Left renal cortex interstitium (tissue), 4 donors: ENCODE data around the gene GAB3. TPM values are rescaled to one million over a fixed set of nuclear protein-coding genes. Genes with fewer than 3 reads are reported as not detected.
"Not testable (repeated sequence)": the region's sequence is repeated elsewhere in the genome, so short reads cannot be mapped to it uniquely, and the experiment has no call there.

Source experiments
- DNase-seq, 4 donors: peaks; one replicate each; pipeline ENCODE4 v3.0.0-alpha.2; 2013; ENCODE audit warnings: low read depth in 4 of 4, low spot score in 2 of 4, missing footprints in 1 of 4
- polyA plus RNA-seq, 4 donors: library from polyadenylated mRNA; unstranded; fragments of 120-200 nt; gene quantifications; one replicate each; pipeline ENCODE4 v1.2.1, GENCODE V29; 2013; ENCODE audit not compliant: insufficient read length in 4 of 4

GAB3 gene
- polyA plus RNA-seq, 4 donors = 2.0 to 2.4 (median 2.3) TPM

- DNase-seq = no peak
These were observed 25.7 kb downstream of the GAB3 start for GRCh38 chrX:154724993-154725756.

- DNase-seq = no peak
These were observed 29.7 kb downstream of the GAB3 start for GRCh38 chrX:154721155-154721554.

- no peak for DNase-seq
These were observed 30.8 kb downstream of the GAB3 start for GRCh38 chrX:154720067-154720466.

GRCh38 chrX:154719132-154719675 lies 31.7 kb downstream of the GAB3 start:
- DNase-seq = no peak

- DNase-seq = no peak
These were observed 32.3 kb downstream of the GAB3 start for GRCh38 chrX:154718616-154719015.

- DNase-seq = no peak
These were observed 33.1 kb downstream of the GAB3 start for GRCh38 chrX:154717824-154718223.

- no peak for DNase-seq
These were observed 35.1 kb downstream of the GAB3 start for GRCh38 chrX:154715825-154716224.

- no peak for DNase-seq
These were observed 36.0 kb downstream of the GAB3 start for GRCh38 chrX:154714925-154715324.

GRCh38 chrX:154712781-154713740 lies 37.8 kb downstream of the GAB3 start:
- no peak for DNase-seq

GRCh38 chrX:154711264-154711663 lies 39.6 kb downstream of the GAB3 start:
- no peak for DNase-seq

GRCh38 chrX:154710309-154710708 lies 40.6 kb downstream of the GAB3 start:
- no peak for DNase-seq

GRCh38 chrX:154698630-154699248 lies 52.1 kb downstream of the GAB3 start:
- DNase-seq = no peak

- no peak for DNase-seq
These were observed 54.2 kb downstream of the GAB3 start for GRCh38 chrX:154696676-154697045.

- no peak for DNase-seq
These were observed 54.8 kb downstream of the GAB3 start for GRCh38 chrX:154695911-154696675.

GRCh38 chrX:154693394-154693793 lies 57.5 kb downstream of the GAB3 start:
- no peak for DNase-seq

- not testable (repeated sequence) for DNase-seq
These were observed 60.4 kb downstream of the GAB3 start for GRCh38 chrX:154690438-154690837.

- not testable (repeated sequence) for DNase-seq
These were observed 78.8 kb downstream of the GAB3 start for GRCh38 chrX:154672084-154672483.

- DNase-seq = not testable (repeated sequence)
These were observed 80.0 kb downstream of the GAB3 start for GRCh38 chrX:154670848-154671247.

- no peak for DNase-seq
These were observed 89.0 kb downstream of the GAB3 start for GRCh38 chrX:154661899-154662298.

- no peak for DNase-seq
These were observed 89.7 kb downstream of the GAB3 start for GRCh38 chrX:154661170-154661569.
